ENCODE measurements around the gene ATXN7L1.

Gene ATXN7L1

DNA sequence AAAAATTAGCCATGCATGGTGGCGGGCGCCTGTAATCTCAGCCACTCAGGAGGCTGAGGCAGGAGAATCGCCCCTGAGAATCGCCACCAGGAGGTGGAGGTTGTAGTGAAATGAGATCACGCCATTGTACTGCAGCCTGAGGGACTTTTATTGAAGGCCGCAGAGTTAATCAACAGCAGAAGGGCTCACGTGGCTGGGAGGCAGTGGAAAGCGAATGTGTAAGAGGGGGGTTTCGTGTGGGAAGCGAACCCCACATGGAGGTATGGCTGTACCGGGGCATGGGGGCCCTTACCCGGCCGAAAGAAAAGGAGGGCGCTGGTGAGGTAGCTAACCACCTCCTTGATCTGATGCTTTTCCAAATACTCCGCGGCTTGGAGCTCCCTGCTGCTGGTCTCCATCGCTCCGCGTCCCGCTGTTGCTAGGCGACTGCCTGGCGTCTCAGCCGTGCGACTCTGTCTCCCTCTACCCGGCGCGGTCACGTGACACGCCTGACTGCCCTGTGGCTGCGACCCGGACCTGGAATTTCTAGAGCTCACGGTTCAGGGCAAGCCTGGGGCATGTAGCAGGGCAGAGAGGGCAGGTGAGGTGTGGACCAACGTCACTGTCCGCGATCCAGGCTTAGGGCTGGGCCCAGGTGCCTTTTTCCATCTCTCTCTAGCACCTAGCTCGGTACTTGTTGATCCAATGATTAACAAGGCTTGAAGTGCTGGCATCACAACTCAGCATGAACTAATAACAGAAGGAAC is 295.2 kb downstream of the ATXN7L1 start, which contains the start of gene EFCAB10:
Gene EFCAB10, minus strand, starts transcription at position 428 of the 746 bp plus-strand sequence. Its CDS starts 30 bp downstream, at position 398.
- Histone ChIP-seq H3K27ac (ENCODE audit: low read depth, low read length) (no peak within 1 kb of the TSS), H2BK5ac (ENCODE audit: low read depth, low read length, poor library complexity) (no peak within 1 kb of the TSS), H3K4me1 (ENCODE audit: control insufficient read depth in 1 of 2, insufficient read depth in 2 of 2, low read length in 2 of 2) (peaks cover 2% of the 10 kb centered on the region in 2 experiments), H3K4me3 (ENCODE audit: low read depth, low read length) (peak within 1 kb of the TSS; percentile 54), H3K9ac (ENCODE audit: low read length) (no peak within 1 kb of the TSS), H2AFZ (ENCODE audit: insufficient read depth, low read length, poor library complexity) (peak within 1 kb of the TSS; percentile 61), H4K8ac (ENCODE audit: low read depth, low read length) (peak within 1 kb of the TSS; percentile 70), H3K4ac (ENCODE audit: low read depth, low read length) (no peak within 1 kb of the TSS), H3K36me3 (ENCODE audit: control insufficient read depth in 1 of 2, insufficient read depth in 2 of 2, low read length in 2 of 2) (peaks cover 0 to 2% of the 10 kb centered on the region in 2 experiments), H3K27me3 (ENCODE audit: insufficient read depth, low read length) (no peaks in the 10 kb centered on the region), H3K9me3 (ENCODE audit: insufficient read depth, low read depth, low read length) (peaks cover 4% of the 10 kb centered on the region), H3K18ac (ENCODE audit: low read length) (no peak within 1 kb of the TSS), H2BK120ac (ENCODE audit: insufficient read depth, low read length, poor library complexity) (no peak within 1 kb of the TSS), H3K23ac (ENCODE audit: low read length) (no peak within 1 kb of the TSS), H3K4me2 (ENCODE audit: low read length) (peak within 1 kb of the TSS; percentile 71), H2BK12ac (ENCODE audit: low read length) (no peak within 1 kb of the TSS), H3K79me1 (ENCODE audit: low read length) (no peaks in the 10 kb centered on the region), H4K91ac (ENCODE audit: low read depth, low read length) (peak within 1 kb of the TSS; percentile 4), H3K14ac (ENCODE audit: low read length) (no peak within 1 kb of the TSS), H3K79me2 (ENCODE audit: control insufficient read depth, insufficient read depth, low read length, poor library complexity) (no peaks in the 10 kb centered on the region), H2AK5ac (ENCODE audit: low read length) (no peak within 1 kb of the TSS), H4K12ac (ENCODE audit: low read depth, low read length) (no peak within 1 kb of the TSS)
- DNase-seq = peak; percentile 61 to 64
- no CpG with 5 or more reads among the region's 36 CpGs for WGBS (ENCODE audit: extremely low coverage, insufficient coverage, insufficient read length)

DNA sequence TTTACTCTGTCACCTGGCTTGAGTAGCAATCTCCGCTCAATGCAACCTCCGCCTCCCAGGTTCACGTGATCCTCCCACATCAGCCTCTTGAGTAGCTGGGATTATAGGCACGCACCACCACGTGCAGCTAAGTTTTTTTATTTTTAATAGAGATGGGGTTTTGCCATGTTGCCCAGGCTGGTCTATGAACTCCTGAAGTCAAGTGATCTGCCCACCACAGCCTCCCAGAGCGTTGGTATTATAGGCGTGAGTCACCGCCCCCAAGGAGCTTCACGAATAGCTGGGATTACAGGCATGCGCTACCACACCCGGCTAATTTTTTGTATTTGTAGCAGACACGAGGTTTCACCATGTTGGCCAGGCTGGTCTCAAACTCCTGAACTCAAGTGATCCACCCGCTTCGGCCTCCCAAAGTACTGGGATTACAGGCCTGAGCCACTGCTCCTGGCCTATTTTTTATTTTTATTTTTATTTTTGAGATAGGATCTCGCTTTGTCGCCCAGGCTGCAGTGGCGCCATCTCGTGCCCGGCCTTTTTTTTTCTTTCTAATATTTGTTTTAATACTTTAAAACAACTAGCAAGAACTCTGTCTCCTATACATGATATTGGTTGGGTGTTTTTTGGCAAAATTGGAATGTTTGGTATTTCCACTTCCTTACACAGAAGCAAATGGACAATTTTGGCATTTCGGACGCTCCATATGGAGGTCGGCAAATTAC is 296.2 kb downstream of the ATXN7L1 start:
- H3K4me2 ChIP-seq (ENCODE audit: low read length) = no peak overlapping the region
- H2AFZ ChIP-seq (ENCODE audit: insufficient read depth, low read length, poor library complexity) = no peak overlapping the region
- no peak overlapping the region for H3K18ac ChIP-seq (ENCODE audit: low read length)
- no peak overlapping the region for H3K23ac ChIP-seq (ENCODE audit: low read length)
- H3K9ac ChIP-seq (ENCODE audit: low read length) = no peak overlapping the region
- H3K4me1 ChIP-seq (ENCODE audit: control insufficient read depth in 1 of 2, insufficient read depth in 2 of 2, low read length in 2 of 2) = peaks cover 2% of the 10 kb centered on the region in 2 experiments
- no peaks in the 10 kb centered on the region for H3K27me3 ChIP-seq (ENCODE audit: insufficient read depth, low read length)
- no peaks in the 10 kb centered on the region for H3K79me1 ChIP-seq (ENCODE audit: low read length)
- no peaks in the 10 kb centered on the region for H3K79me2 ChIP-seq (ENCODE audit: control insufficient read depth, insufficient read depth, low read length, poor library complexity)
- peaks cover 4% of the 10 kb centered on the region for H3K9me3 ChIP-seq (ENCODE audit: insufficient read depth, low read depth, low read length)
- H3K36me3 ChIP-seq (ENCODE audit: control insufficient read depth in 1 of 2, insufficient read depth in 2 of 2, low read length in 2 of 2) = peaks cover 0 to 2% of the 10 kb centered on the region in 2 experiments
- WGBS (ENCODE audit: extremely low coverage, insufficient coverage, insufficient read length) = no CpG with 5 or more reads among the region's 22 CpGs
- H4K91ac ChIP-seq (ENCODE audit: low read depth, low read length) = no peak overlapping the region
- H3K4ac ChIP-seq (ENCODE audit: low read depth, low read length) = no peak overlapping the region
- no peak overlapping the region for H2BK120ac ChIP-seq (ENCODE audit: insufficient read depth, low read length, poor library complexity)
- H2BK12ac ChIP-seq (ENCODE audit: low read length) = no peak overlapping the region
- H3K4me3 ChIP-seq (ENCODE audit: low read depth, low read length) = no peak overlapping the region
- no peak overlapping the region for H2AK5ac ChIP-seq (ENCODE audit: low read length)
- no peak overlapping the region for H4K8ac ChIP-seq (ENCODE audit: low read depth, low read length)
- H4K12ac ChIP-seq (ENCODE audit: low read depth, low read length) = no peak overlapping the region
- H3K27ac ChIP-seq (ENCODE audit: low read depth, low read length) = no peak overlapping the region
- H3K14ac ChIP-seq (ENCODE audit: low read length) = no peak overlapping the region
- peak; percentile 47 to 63 for DNase-seq
- H2BK5ac ChIP-seq (ENCODE audit: low read depth, low read length, poor library complexity) = no peak overlapping the region

DNA sequence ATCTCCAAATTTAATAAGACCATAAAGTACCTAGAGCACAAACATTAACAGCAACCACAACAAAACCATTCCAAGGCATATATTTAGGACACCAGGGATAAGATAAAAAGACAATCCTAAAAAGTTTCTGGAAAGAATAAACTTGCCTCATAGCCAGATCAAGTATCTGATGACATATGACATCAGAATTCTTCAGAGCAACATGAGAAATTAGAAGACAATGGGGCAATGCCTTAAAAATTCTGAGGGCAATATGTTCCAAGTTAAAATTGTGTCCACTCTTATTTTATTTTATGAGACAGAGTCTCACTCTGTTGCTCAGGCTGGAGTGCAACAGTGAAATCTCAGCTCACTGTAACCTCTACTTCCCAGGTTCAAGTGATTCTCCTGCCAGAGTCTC is 297.9 kb downstream of the ATXN7L1 start:
- Histone ChIP-seq H3K27me3 (ENCODE audit: insufficient read depth, low read length) (no peaks in the 10 kb centered on the region), H3K9ac (ENCODE audit: low read length) (no peak overlapping the region), H3K4ac (ENCODE audit: low read depth, low read length) (no peak overlapping the region), H4K91ac (ENCODE audit: low read depth, low read length) (no peak overlapping the region), H3K27ac (ENCODE audit: low read depth, low read length) (no peak overlapping the region), H2AK5ac (ENCODE audit: low read length) (no peak overlapping the region), H3K79me1 (ENCODE audit: low read length) (no peaks in the 10 kb centered on the region), H3K9me3 (ENCODE audit: insufficient read depth, low read depth, low read length) (peaks cover 2% of the 10 kb centered on the region), H4K8ac (ENCODE audit: low read depth, low read length) (no peak overlapping the region), H2BK120ac (ENCODE audit: insufficient read depth, low read length, poor library complexity) (no peak overlapping the region), H2BK5ac (ENCODE audit: low read depth, low read length, poor library complexity) (no peak overlapping the region), H3K23ac (ENCODE audit: low read length) (no peak overlapping the region), H3K4me3 (ENCODE audit: low read depth, low read length) (no peak overlapping the region), H4K12ac (ENCODE audit: low read depth, low read length) (no peak overlapping the region), H3K14ac (ENCODE audit: low read length) (no peak overlapping the region), H3K36me3 (ENCODE audit: control insufficient read depth in 1 of 2, insufficient read depth in 2 of 2, low read length in 2 of 2) (no peaks in the 10 kb centered on the region), H3K18ac (ENCODE audit: low read length) (no peak overlapping the region), H3K4me2 (ENCODE audit: low read length) (no peak overlapping the region), H3K79me2 (ENCODE audit: control insufficient read depth, insufficient read depth, low read length, poor library complexity) (no peaks in the 10 kb centered on the region), H3K4me1 (ENCODE audit: control insufficient read depth in 1 of 2, insufficient read depth in 2 of 2, low read length in 2 of 2) (peaks cover 2% of the 10 kb centered on the region in 2 experiments), H2AFZ (ENCODE audit: insufficient read depth, low read length, poor library complexity) (no peak overlapping the region), H2BK12ac (ENCODE audit: low read length) (no peak overlapping the region)
- DNase-seq = no peak

DNA sequence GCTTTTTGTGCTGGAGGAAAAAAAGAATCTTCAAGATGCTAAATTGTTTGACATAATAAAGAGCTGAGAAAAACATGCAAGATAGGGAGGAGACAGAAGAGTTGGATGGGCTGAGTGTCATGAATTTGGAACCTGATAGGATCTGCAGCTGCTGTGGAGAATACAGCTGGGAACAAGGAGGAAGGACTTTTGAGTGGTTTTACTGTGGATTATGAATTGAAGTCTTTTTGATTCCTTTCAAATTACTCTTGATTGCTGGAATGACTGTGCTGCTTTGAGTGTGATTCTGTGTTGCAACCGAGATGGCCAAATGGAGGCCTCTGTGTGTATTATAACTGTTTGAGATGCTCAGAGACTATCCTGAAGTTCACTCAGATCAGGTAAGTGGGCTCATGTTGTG is 299.1 kb downstream of the ATXN7L1 start:
- H3K79me1 ChIP-seq (ENCODE audit: low read length) = no peaks in the 10 kb centered on the region
- WGBS (ENCODE audit: extremely low coverage, insufficient coverage, insufficient read length) = no CpG with 5 or more reads among the region's 1 CpG
- H2BK5ac ChIP-seq (ENCODE audit: low read depth, low read length, poor library complexity) = no peak overlapping the region
- no peak overlapping the region for H3K27ac ChIP-seq (ENCODE audit: low read depth, low read length)
- no peak overlapping the region for H2AFZ ChIP-seq (ENCODE audit: insufficient read depth, low read length, poor library complexity)
- no peaks in the 10 kb centered on the region for H3K79me2 ChIP-seq (ENCODE audit: control insufficient read depth, insufficient read depth, low read length, poor library complexity)
- no peak overlapping the region for H3K4ac ChIP-seq (ENCODE audit: low read depth, low read length)
- no peak overlapping the region for H3K14ac ChIP-seq (ENCODE audit: low read length)
- H3K4me1 ChIP-seq (ENCODE audit: control insufficient read depth in 1 of 2, insufficient read depth in 2 of 2, low read length in 2 of 2) = peaks cover 2% of the 10 kb centered on the region in 2 experiments
- peaks cover 2% of the 10 kb centered on the region for H3K9me3 ChIP-seq (ENCODE audit: insufficient read depth, low read depth, low read length)
- H4K12ac ChIP-seq (ENCODE audit: low read depth, low read length) = peak overlapping the region; percentile 18
- no peaks in the 10 kb centered on the region for H3K27me3 ChIP-seq (ENCODE audit: insufficient read depth, low read length)
- no peak overlapping the region for H3K4me3 ChIP-seq (ENCODE audit: low read depth, low read length)
- no peak overlapping the region for H4K8ac ChIP-seq (ENCODE audit: low read depth, low read length)
- no peak overlapping the region for H2BK12ac ChIP-seq (ENCODE audit: low read length)
- no peak overlapping the region for H3K4me2 ChIP-seq (ENCODE audit: low read length)
- H4K91ac ChIP-seq (ENCODE audit: low read depth, low read length) = no peak overlapping the region
- no peak overlapping the region for H3K23ac ChIP-seq (ENCODE audit: low read length)
- H3K18ac ChIP-seq (ENCODE audit: low read length) = no peak overlapping the region
- no peaks in the 10 kb centered on the region for H3K36me3 ChIP-seq (ENCODE audit: control insufficient read depth in 1 of 2, insufficient read depth in 2 of 2, low read length in 2 of 2)
- H2BK120ac ChIP-seq (ENCODE audit: insufficient read depth, low read length, poor library complexity) = no peak overlapping the region
- H3K9ac ChIP-seq (ENCODE audit: low read length) = no peak overlapping the region
- DNase-seq = no peak
- H2AK5ac ChIP-seq (ENCODE audit: low read length) = no peak overlapping the region

Measured in trophoblast cell (in vitro differentiated cells and primary cell).